Adipocyte (in vitro differentiated cells): ENCODE data around the gene HIRA.
A peak's percentile ranks its signal among the peaks of the same experiment; 100 is the strongest.

Experiments used
- DNase-seq: peaks from one replicate; pipeline ENCODE4 v3.0.0-alpha.2; 2015; ENCODE audit warnings: low read depth
- H3K27me3 ChIP-seq: replicated peaks from 2 replicates; pipeline ENCODE4 v1.7.0; 2013; ENCODE audit warnings: mild to moderate bottlenecking, low read length, moderate library complexity; ENCODE audit not compliant: control insufficient read depth, insufficient read depth
- H3K36me3 ChIP-seq: 2 replicates; pipeline ENCODE4 v1.7.0; 2013; ENCODE audit warnings: low read length, mild to moderate bottlenecking, moderate library complexity; ENCODE audit not compliant: control insufficient read depth, insufficient read depth, severe bottlenecking
- H3K4me1 ChIP-seq: 2 replicates; pipeline ENCODE4 v1.7.0; 2013; ENCODE audit warnings: mild to moderate bottlenecking, low read length, moderate library complexity; ENCODE audit not compliant: control insufficient read depth, insufficient read depth
- H3K4me3 ChIP-seq: 2 replicates; pipeline ENCODE4 v1.7.0; 2013; ENCODE audit warnings: mild to moderate bottlenecking, low read length, moderate library complexity
- H3K9ac ChIP-seq: 2 replicates; pipeline ENCODE4 v1.7.0; 2013; ENCODE audit warnings: mild to moderate bottlenecking, low read length, moderate library complexity
- H3K9me3 ChIP-seq: 2 replicates; pipeline ENCODE4 v1.7.0; 2013; ENCODE audit warnings: mild to moderate bottlenecking, low read length, moderate library complexity; ENCODE audit not compliant: control insufficient read depth

The HIRA gene

GRCh38 chr22:19387038-19387437 is 44.5 kb downstream of the HIRA start:
- no peaks in the 10 kb centered on the region for H3K9me3 ChIP-seq

GRCh38 chr22:19386248-19386647 is 45.3 kb downstream of the HIRA start:
- no peak overlapping the region for H3K4me3 ChIP-seq
- H3K36me3 ChIP-seq: peaks cover 100% of the 10 kb centered on the region
- no peaks in the 10 kb centered on the region for H3K27me3 ChIP-seq
- no peak overlapping the region for H3K9ac ChIP-seq
- no peak for DNase-seq
- no peaks in the 10 kb centered on the region for H3K4me1 ChIP-seq
- H3K9me3 ChIP-seq: no peaks in the 10 kb centered on the region

More at GRCh38 chr22:19387038-19387437, 44.5 kb downstream of the HIRA start:
- no peak overlapping the region for H3K4me3 ChIP-seq
- H3K27me3 ChIP-seq: no peaks in the 10 kb centered on the region
- H3K4me1 ChIP-seq: no peaks in the 10 kb centered on the region
- H3K36me3 ChIP-seq: peaks cover 98% of the 10 kb centered on the region
- H3K9ac ChIP-seq: no peak overlapping the region
- DNase-seq: peak; percentile 24

GRCh38 chr22:19385221-19385906 is 46.2 kb downstream of the HIRA start:
- H3K4me1 ChIP-seq: no peaks in the 10 kb centered on the region
- H3K4me3 ChIP-seq: no peak overlapping the region
- H3K36me3 ChIP-seq: peaks cover 97% of the 10 kb centered on the region
- no peak overlapping the region for H3K9ac ChIP-seq
- H3K27me3 ChIP-seq: no peaks in the 10 kb centered on the region
- no peaks in the 10 kb centered on the region for H3K9me3 ChIP-seq
- no peak for DNase-seq

GRCh38 chr22:19383292-19383691 is 48.2 kb downstream of the HIRA start:
- H3K9me3 ChIP-seq: no peaks in the 10 kb centered on the region
- peaks cover 80% of the 10 kb centered on the region for H3K36me3 ChIP-seq
- DNase-seq: no peak
- H3K4me1 ChIP-seq: no peaks in the 10 kb centered on the region
- no peak overlapping the region for H3K9ac ChIP-seq
- no peaks in the 10 kb centered on the region for H3K27me3 ChIP-seq
- no peak overlapping the region for H3K4me3 ChIP-seq

- Histone ChIP-seq H3K9ac (no peak overlapping the region), H3K4me1 (no peaks in the 10 kb centered on the region), H3K36me3 (peaks cover 80% of the 10 kb centered on the region), H3K27me3 (no peaks in the 10 kb centered on the region), H3K4me3 (no peak overlapping the region), H3K9me3 (no peaks in the 10 kb centered on the region)
- no peak for DNase-seq
These were observed 49.3 kb downstream of the HIRA start for GRCh38 chr22:19382240-19382639.

GRCh38 chr22:19378344-19378674 is 53.2 kb downstream of the HIRA start:
- H3K4me3 ChIP-seq: no peak overlapping the region
- H3K9me3 ChIP-seq: no peaks in the 10 kb centered on the region
- no peaks in the 10 kb centered on the region for H3K4me1 ChIP-seq
- DNase-seq: no peak
- no peak overlapping the region for H3K9ac ChIP-seq
- H3K27me3 ChIP-seq: no peaks in the 10 kb centered on the region
- H3K36me3 ChIP-seq: peaks cover 80% of the 10 kb centered on the region

GRCh38 chr22:19377565-19378343 is 53.8 kb downstream of the HIRA start:
- DNase-seq: no peak
- no peaks in the 10 kb centered on the region for H3K4me1 ChIP-seq
- no peak overlapping the region for H3K4me3 ChIP-seq
- H3K27me3 ChIP-seq: no peaks in the 10 kb centered on the region
- peaks cover 80% of the 10 kb centered on the region for H3K36me3 ChIP-seq
- H3K9ac ChIP-seq: no peak overlapping the region
- no peaks in the 10 kb centered on the region for H3K9me3 ChIP-seq

- Histone ChIP-seq H3K9me3 (no peaks in the 10 kb centered on the region), H3K9ac (no peak overlapping the region), H3K27me3 (no peaks in the 10 kb centered on the region), H3K4me1 (no peaks in the 10 kb centered on the region), H3K4me3 (no peak overlapping the region), H3K36me3 (peaks cover 79% of the 10 kb centered on the region)
- no peak for DNase-seq
These were observed 54.6 kb downstream of the HIRA start for GRCh38 chr22:19376971-19377370.

GRCh38 chr22:19376247-19376646 is 55.3 kb downstream of the HIRA start:
- Histone ChIP-seq H3K4me3 (no peak overlapping the region), H3K27me3 (no peaks in the 10 kb centered on the region), H3K36me3 (peaks cover 79% of the 10 kb centered on the region), H3K9me3 (no peaks in the 10 kb centered on the region), H3K4me1 (no peaks in the 10 kb centered on the region), H3K9ac (no peak overlapping the region)
- no peak for DNase-seq

GRCh38 chr22:19375435-19375834 is 56.1 kb downstream of the HIRA start:
- H3K4me3 ChIP-seq: no peak overlapping the region
- no peak for DNase-seq
- peaks cover 81% of the 10 kb centered on the region for H3K36me3 ChIP-seq
- H3K9me3 ChIP-seq: no peaks in the 10 kb centered on the region
- H3K9ac ChIP-seq: no peak overlapping the region
- no peaks in the 10 kb centered on the region for H3K27me3 ChIP-seq
- no peaks in the 10 kb centered on the region for H3K4me1 ChIP-seq

GRCh38 chr22:19374410-19374809 is 57.1 kb downstream of the HIRA start:
- Histone ChIP-seq H3K4me3 (no peak overlapping the region), H3K9ac (no peak overlapping the region), H3K27me3 (no peaks in the 10 kb centered on the region), H3K36me3 (peaks cover 89% of the 10 kb centered on the region), H3K9me3 (no peaks in the 10 kb centered on the region), H3K4me1 (no peaks in the 10 kb centered on the region)
- no peak for DNase-seq
